Esophagus muscularis mucosa (tissue), 3 donors: ENCODE results near the gene TC2N.

Source experiments
- POLR2AphosphoS5 ChIP-seq, 2 donors: sonication (generic); formaldehyde crosslinking; IDR thresholded peaks; one replicate each; pipeline ENCODE4 v1.6.1; 2017; ENCODE audit warnings: antibody characterized with exemption in 2 of 2
- TF ChIP-seq, protein P1 (sequence below), 3 experiments: fragments of 200-600 bp in 2 of 3; fragments of 450-650 bp in 1 of 3; sonication (generic) in 2 of 3; IDR thresholded peaks; one replicate each; pipeline ENCODE4 v1.5.1; 2017 to 2019; ENCODE audit warnings: antibody characterized with exemption in 3 of 3, mild to moderate bottlenecking in 2 of 3, moderate library complexity in 1 of 3

GRCh38 chr14:91911474-91912032, 44.2 kb upstream of the TC2N start:
- TF ChIP-seq, protein P1, sequence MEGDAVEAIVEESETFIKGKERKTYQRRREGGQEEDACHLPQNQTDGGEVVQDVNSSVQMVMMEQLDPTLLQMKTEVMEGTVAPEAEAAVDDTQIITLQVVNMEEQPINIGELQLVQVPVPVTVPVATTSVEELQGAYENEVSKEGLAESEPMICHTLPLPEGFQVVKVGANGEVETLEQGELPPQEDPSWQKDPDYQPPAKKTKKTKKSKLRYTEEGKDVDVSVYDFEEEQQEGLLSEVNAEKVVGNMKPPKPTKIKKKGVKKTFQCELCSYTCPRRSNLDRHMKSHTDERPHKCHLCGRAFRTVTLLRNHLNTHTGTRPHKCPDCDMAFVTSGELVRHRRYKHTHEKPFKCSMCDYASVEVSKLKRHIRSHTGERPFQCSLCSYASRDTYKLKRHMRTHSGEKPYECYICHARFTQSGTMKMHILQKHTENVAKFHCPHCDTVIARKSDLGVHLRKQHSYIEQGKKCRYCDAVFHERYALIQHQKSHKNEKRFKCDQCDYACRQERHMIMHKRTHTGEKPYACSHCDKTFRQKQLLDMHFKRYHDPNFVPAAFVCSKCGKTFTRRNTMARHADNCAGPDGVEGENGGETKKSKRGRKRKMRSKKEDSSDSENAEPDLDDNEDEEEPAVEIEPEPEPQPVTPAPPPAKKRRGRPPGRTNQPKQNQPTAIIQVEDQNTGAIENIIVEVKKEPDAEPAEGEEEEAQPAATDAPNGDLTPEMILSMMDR (IDR thresholded peaks at IDR 0.05): peak in 2 of 3 experiments; percentile 28 to 43
- no peak for TF ChIP-seq POLR2AphosphoS5 (IDR thresholded peaks at IDR 0.05)
